ENCODE measurements around the gene AADACL3.

- no peak for TF ChIP-seq POLR2A (IDR thresholded peaks at IDR 0.05; ENCODE audit: low read depth, low read length)
- TF ChIP-seq POLR2AphosphoS5 (IDR thresholded peaks at IDR 0.05; ENCODE audit: low read depth, low read length) = no peak
These were observed 47.6 kb downstream of the AADACL3 start for GRCh38 chr1:12763479-12763878.
